ENCODE data around the gene LZTS2.

LZTS2 gene

DNA sequence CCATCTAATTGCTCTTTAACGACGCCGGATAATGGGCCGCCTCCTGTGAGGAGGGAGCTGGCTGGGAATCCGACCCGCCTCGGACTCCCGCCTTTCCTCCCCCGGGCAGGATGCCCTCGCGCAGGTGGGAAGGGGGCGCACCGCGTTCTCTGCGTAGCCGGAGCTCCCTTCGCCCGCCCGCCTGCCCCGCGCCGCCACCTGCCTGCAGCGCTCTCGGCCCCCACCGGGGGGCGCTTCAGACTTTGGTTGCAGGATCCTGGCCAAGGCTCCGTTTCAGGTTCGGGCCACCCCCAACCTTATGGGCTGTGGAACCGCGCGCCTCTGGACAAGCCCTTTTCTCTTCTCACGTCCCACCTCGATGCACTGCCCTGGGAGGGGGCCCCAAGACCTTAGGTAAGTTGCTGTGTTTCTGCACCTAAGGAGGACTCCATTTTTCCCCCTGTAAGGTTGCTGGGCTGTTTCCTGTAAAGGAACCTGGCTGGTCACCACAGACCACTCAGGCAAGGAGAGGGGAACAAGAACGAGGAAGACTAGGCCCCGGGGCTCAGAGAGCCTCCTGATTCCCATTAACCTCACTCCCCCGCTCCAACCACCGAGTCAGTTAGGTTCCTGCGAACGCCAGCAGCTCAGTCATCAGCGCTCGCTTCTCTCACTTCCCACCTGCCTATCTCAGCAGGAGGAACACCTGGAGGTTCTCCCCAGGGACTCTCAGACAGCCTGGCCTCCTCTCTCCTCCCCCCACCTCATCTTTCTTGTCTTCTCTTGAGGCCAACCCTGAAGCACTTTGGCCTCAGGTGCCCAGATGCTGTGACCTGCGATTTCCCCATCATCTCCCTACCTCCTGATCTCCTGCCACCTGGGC, 50.8 kb downstream of the LZTS2 start (continued):
- TF ChIP-seq ZNF830 (tag by site-specific recombination; IDR thresholded peaks at IDR 0.05; ENCODE audit: low read depth) (no peak), ZNF76 (tag by site-specific recombination; IDR thresholded peaks at IDR 0.05; ENCODE audit: borderline replicate concordance, low read depth) (no peak), ZNF777 (tag by site-specific recombination; IDR thresholded peaks at IDR 0.05; ENCODE audit: borderline replicate concordance) (no peak), ZSCAN23 (tag by site-specific recombination; IDR thresholded peaks at IDR 0.05) (no peak), ZNF600 (tag by site-specific recombination; IDR thresholded peaks at IDR 0.05) (peak; percentile 41; the same call in 1 of the 2 replicates), ZNF623 (tag by site-specific recombination; IDR thresholded peaks at IDR 0.05) (no peak), ZNF366 (tag by site-specific recombination; conservative IDR thresholded peaks at IDR 0.05) (no peak), ZNF501 (tag by site-specific recombination; IDR thresholded peaks at IDR 0.05) (no peak; the same call in 1 of the 2 replicates), ZNF239 (tag by site-specific recombination; IDR thresholded peaks at IDR 0.05) (no peak), TCF7L2 (IDR thresholded peaks at IDR 0.05; ENCODE audit: borderline replicate concordance, low read depth, low read length) (no peak), IKZF3 (tag by site-specific recombination; IDR thresholded peaks at IDR 0.05) (peak; percentile 56; the same call in 1 of the 2 replicates), ZNF624 (tag by site-specific recombination; IDR thresholded peaks at IDR 0.05) (no peak), ZNF596 (tag by site-specific recombination; IDR thresholded peaks at IDR 0.05) (no peak), ZNF2 (tag by site-specific recombination; IDR thresholded peaks at IDR 0.05) (peak; percentile 99), ZNF138 (tag by site-specific recombination; IDR thresholded peaks at IDR 0.05; ENCODE audit: borderline replicate concordance) (no peak), ZNF529 (tag by site-specific recombination; IDR thresholded peaks at IDR 0.05; ENCODE audit: insufficient replicate concordance) (no peak), ZNF24 (tag by site-specific recombination; IDR thresholded peaks at IDR 0.05) (no peak), ZNF202 (tag by site-specific recombination; IDR thresholded peaks at IDR 0.05; ENCODE audit: borderline replicate concordance) (no peak), ZNF16 (tag by site-specific recombination; IDR thresholded peaks at IDR 0.05; ENCODE audit: low read depth) (no peak), HOXD13 (CRISPR knock-in tag; IDR thresholded peaks at IDR 0.05; ENCODE audit: borderline replicate concordance) (no peak), ZFP3 (tag by site-specific recombination; IDR thresholded peaks at IDR 0.05; ENCODE audit: low read depth) (no peak), ZNF530 (tag by site-specific recombination; IDR thresholded peaks at IDR 0.05; ENCODE audit: low read depth) (no peak), ZIC2 (tag by site-specific recombination; IDR thresholded peaks at IDR 0.05) (peak; percentile 74), KLF7 (tag by site-specific recombination; IDR thresholded peaks at IDR 0.05; ENCODE audit: borderline replicate concordance) (no peak), ZNF248 (tag by site-specific recombination; IDR thresholded peaks at IDR 0.05) (no peak), ZBTB1 (tag by site-specific recombination; IDR thresholded peaks at IDR 0.05) (no peak), ZNF791 (tag by site-specific recombination; IDR thresholded peaks at IDR 0.05) (no peak)
- TF ChIP-seq, protein P1, sequence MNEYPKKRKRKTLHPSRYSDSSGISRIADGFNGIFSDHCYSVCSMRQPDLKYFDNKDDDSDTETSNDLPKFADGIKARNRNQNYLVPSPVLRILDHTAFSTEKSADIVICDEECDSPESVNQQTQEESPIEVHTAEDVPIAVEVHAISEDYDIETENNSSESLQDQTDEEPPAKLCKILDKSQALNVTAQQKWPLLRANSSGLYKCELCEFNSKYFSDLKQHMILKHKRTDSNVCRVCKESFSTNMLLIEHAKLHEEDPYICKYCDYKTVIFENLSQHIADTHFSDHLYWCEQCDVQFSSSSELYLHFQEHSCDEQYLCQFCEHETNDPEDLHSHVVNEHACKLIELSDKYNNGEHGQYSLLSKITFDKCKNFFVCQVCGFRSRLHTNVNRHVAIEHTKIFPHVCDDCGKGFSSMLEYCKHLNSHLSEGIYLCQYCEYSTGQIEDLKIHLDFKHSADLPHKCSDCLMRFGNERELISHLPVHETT (tag by site-specific recombination; IDR thresholded peaks at IDR 0.05) = no peak
- TF ChIP-seq, protein P2, sequence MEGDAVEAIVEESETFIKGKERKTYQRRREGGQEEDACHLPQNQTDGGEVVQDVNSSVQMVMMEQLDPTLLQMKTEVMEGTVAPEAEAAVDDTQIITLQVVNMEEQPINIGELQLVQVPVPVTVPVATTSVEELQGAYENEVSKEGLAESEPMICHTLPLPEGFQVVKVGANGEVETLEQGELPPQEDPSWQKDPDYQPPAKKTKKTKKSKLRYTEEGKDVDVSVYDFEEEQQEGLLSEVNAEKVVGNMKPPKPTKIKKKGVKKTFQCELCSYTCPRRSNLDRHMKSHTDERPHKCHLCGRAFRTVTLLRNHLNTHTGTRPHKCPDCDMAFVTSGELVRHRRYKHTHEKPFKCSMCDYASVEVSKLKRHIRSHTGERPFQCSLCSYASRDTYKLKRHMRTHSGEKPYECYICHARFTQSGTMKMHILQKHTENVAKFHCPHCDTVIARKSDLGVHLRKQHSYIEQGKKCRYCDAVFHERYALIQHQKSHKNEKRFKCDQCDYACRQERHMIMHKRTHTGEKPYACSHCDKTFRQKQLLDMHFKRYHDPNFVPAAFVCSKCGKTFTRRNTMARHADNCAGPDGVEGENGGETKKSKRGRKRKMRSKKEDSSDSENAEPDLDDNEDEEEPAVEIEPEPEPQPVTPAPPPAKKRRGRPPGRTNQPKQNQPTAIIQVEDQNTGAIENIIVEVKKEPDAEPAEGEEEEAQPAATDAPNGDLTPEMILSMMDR (tag by site-specific recombination; IDR thresholded peaks at IDR 0.05) = peak; percentile 94
- TF ChIP-seq, protein P3, sequence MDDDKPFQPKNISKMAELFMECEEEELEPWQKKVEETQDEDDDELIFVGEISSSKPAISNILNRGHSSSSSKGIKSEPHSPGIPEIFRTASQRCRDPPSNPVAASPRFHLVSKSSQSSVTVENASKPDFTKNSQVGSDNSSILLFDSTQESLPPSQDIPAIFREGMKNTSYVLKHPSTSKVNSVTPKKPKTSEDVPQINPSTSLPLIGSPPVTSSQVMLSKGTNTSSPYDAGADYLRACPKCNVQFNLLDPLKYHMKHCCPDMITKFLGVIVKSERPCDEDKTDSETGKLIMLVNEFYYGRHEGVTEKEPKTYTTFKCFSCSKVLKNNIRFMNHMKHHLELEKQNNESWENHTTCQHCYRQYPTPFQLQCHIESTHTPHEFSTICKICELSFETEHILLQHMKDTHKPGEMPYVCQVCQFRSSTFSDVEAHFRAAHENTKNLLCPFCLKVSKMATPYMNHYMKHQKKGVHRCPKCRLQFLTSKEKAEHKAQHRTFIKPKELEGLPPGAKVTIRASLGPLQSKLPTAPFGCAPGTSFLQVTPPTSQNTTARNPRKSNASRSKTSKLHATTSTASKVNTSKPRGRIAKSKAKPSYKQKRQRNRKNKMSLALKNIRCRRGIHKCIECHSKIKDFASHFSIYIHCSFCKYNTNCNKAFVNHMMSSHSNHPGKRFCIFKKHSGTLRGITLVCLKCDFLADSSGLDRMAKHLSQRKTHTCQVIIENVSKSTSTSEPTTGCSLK (tag by site-specific recombination; IDR thresholded peaks at IDR 0.05) = no peak
- TF ChIP-seq, protein P4, sequence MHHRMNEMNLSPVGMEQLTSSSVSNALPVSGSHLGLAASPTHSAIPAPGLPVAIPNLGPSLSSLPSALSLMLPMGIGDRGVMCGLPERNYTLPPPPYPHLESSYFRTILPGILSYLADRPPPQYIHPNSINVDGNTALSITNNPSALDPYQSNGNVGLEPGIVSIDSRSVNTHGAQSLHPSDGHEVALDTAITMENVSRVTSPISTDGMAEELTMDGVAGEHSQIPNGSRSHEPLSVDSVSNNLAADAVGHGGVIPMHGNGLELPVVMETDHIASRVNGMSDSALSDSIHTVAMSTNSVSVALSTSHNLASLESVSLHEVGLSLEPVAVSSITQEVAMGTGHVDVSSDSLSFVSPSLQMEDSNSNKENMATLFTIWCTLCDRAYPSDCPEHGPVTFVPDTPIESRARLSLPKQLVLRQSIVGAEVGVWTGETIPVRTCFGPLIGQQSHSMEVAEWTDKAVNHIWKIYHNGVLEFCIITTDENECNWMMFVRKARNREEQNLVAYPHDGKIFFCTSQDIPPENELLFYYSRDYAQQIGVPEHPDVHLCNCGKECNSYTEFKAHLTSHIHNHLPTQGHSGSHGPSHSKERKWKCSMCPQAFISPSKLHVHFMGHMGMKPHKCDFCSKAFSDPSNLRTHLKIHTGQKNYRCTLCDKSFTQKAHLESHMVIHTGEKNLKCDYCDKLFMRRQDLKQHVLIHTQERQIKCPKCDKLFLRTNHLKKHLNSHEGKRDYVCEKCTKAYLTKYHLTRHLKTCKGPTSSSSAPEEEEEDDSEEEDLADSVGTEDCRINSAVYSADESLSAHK (tag by site-specific recombination; IDR thresholded peaks at IDR 0.05) = 0 out of 2 replicates have a peak, but pooled peaks have one; percentile 31
- TF ChIP-seq, protein P5, sequence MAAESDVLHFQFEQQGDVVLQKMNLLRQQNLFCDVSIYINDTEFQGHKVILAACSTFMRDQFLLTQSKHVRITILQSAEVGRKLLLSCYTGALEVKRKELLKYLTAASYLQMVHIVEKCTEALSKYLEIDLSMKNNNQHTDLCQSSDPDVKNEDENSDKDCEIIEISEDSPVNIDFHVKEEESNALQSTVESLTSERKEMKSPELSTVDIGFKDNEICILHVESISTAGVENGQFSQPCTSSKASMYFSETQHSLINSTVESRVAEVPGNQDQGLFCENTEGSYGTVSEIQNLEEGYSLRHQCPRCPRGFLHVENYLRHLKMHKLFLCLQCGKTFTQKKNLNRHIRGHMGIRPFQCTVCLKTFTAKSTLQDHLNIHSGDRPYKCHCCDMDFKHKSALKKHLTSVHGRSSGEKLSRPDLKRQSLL (tag by site-specific recombination; IDR thresholded peaks at IDR 0.05) = no peak
